ENCODE data around the gene CYP2C18. TPM values are rescaled to one million over a fixed set of nuclear protein-coding genes. Genes with fewer than 3 reads are reported as not detected.
"Not testable (repeated sequence)": the region's sequence is repeated elsewhere in the genome, so short reads cannot be mapped to it uniquely, and the experiment has no call there.

The CYP2C18 gene
- polyA plus RNA-seq, 2 donors: 17.3 to 28.0 TPM

GRCh38 chr10:94666391-94667102 lies 17.0 kb upstream of the CYP2C18 start:
- H3K36me3 ChIP-seq (ENCODE audit: control insufficient read depth in 2 of 2, insufficient read depth in 2 of 2, low read length in 1 of 2): no peaks in the 10 kb centered on the region
- H3K9me3 ChIP-seq (ENCODE audit: control insufficient read depth in 2 of 2, insufficient read depth in 1 of 2, low read depth in 1 of 2, low read length in 1 of 2): peaks cover 0 to 3% of the 10 kb centered on the region in 2 donors
- no peaks in the 10 kb centered on the region for H3K4me1 ChIP-seq (ENCODE audit: control insufficient read depth in 2 of 2, insufficient read depth in 2 of 2, low read length in 1 of 2)
- no peak overlapping the region for H3K4me3 ChIP-seq (ENCODE audit: low read depth in 1 of 2, low read length in 2 of 2)
- H3K27me3 ChIP-seq (ENCODE audit: control insufficient read depth in 1 of 2, insufficient read depth in 2 of 2, low read length in 2 of 2): no peaks in the 10 kb centered on the region
- WGBS, 2 donors: 79 to 81% methylated on average over 6 of the region's 6 CpGs
- H3K27ac ChIP-seq (ENCODE audit: low read depth in 2 of 2, low read length in 1 of 2): no peak overlapping the region

- H3K4me3 ChIP-seq (ENCODE audit: low read depth in 1 of 2, low read length in 2 of 2): no peak overlapping the region
- no peaks in the 10 kb centered on the region for H3K4me1 ChIP-seq (ENCODE audit: control insufficient read depth in 2 of 2, insufficient read depth in 2 of 2, low read length in 1 of 2)
- H3K27ac ChIP-seq (ENCODE audit: low read depth in 2 of 2, low read length in 1 of 2): no peak overlapping the region
- 69 to 86% methylated on average over 1 of the region's 1 CpG for WGBS, 2 donors
- H3K9me3 ChIP-seq (ENCODE audit: control insufficient read depth in 2 of 2, insufficient read depth in 1 of 2, low read depth in 1 of 2, low read length in 1 of 2): no peaks in the 10 kb centered on the region
- no peaks in the 10 kb centered on the region for H3K36me3 ChIP-seq (ENCODE audit: control insufficient read depth in 2 of 2, insufficient read depth in 2 of 2, low read length in 1 of 2)
- H3K27me3 ChIP-seq (ENCODE audit: control insufficient read depth in 1 of 2, insufficient read depth in 2 of 2, low read length in 2 of 2): no peaks in the 10 kb centered on the region
Measured at GRCh38 chr10:94673614-94674321, 9.8 kb upstream of the CYP2C18 start.

GRCh38 chr10:94676496-94676895 lies 7.0 kb upstream of the CYP2C18 start:
- Histone ChIP-seq H3K4me3 (ENCODE audit: low read depth in 1 of 2, low read length in 2 of 2) (no peak overlapping the region), H3K27ac (ENCODE audit: low read depth in 2 of 2, low read length in 1 of 2) (no peak overlapping the region), H3K36me3 (ENCODE audit: control insufficient read depth in 2 of 2, insufficient read depth in 2 of 2, low read length in 1 of 2) (no peaks in the 10 kb centered on the region), H3K27me3 (ENCODE audit: control insufficient read depth in 1 of 2, insufficient read depth in 2 of 2, low read length in 2 of 2) (no peaks in the 10 kb centered on the region), H3K4me1 (ENCODE audit: control insufficient read depth in 2 of 2, insufficient read depth in 2 of 2, low read length in 1 of 2) (no peaks in the 10 kb centered on the region), H3K9me3 (ENCODE audit: control insufficient read depth in 2 of 2, insufficient read depth in 1 of 2, low read depth in 1 of 2, low read length in 1 of 2) (no peaks in the 10 kb centered on the region)
- 53 to 64% methylated on average over 2 of the region's 2 CpGs for WGBS, 2 donors

GRCh38 chr10:94677691-94678090 lies 5.8 kb upstream of the CYP2C18 start:
- Histone ChIP-seq H3K36me3 (ENCODE audit: control insufficient read depth in 2 of 2, insufficient read depth in 2 of 2, low read length in 1 of 2) (no peaks in the 10 kb centered on the region), H3K9me3 (ENCODE audit: control insufficient read depth in 2 of 2, insufficient read depth in 1 of 2, low read depth in 1 of 2, low read length in 1 of 2) (no peaks in the 10 kb centered on the region), H3K4me3 (ENCODE audit: low read depth in 1 of 2, low read length in 2 of 2) (no peak overlapping the region), H3K4me1 (ENCODE audit: control insufficient read depth in 2 of 2, insufficient read depth in 2 of 2, low read length in 1 of 2) (no peaks in the 10 kb centered on the region), H3K27ac (ENCODE audit: low read depth in 2 of 2, low read length in 1 of 2) (no peak overlapping the region), H3K27me3 (ENCODE audit: control insufficient read depth in 1 of 2, insufficient read depth in 2 of 2, low read length in 2 of 2) (no peaks in the 10 kb centered on the region)

- 93 to 95% methylated on average over 2 of the region's 2 CpGs for WGBS, 2 donors
- Histone ChIP-seq H3K27ac (ENCODE audit: low read depth in 2 of 2, low read length in 1 of 2) (no peak overlapping the region), H3K4me1 (ENCODE audit: control insufficient read depth in 2 of 2, insufficient read depth in 2 of 2, low read length in 1 of 2) (no peaks in the 10 kb centered on the region)
Measured at GRCh38 chr10:94678475-94678874, 5.1 kb upstream of the CYP2C18 start.

GRCh38 chr10:94680544-94680943 lies 3.0 kb upstream of the CYP2C18 start:
- WGBS, 2 donors: 10 to 13% methylated on average over 1 of the region's 1 CpG
- Histone ChIP-seq H3K27me3 (ENCODE audit: control insufficient read depth in 1 of 2, insufficient read depth in 2 of 2, low read length in 2 of 2) (no peaks in the 10 kb centered on the region), H3K27ac (ENCODE audit: low read depth in 2 of 2, low read length in 1 of 2) (peak overlapping the region in 1 of 2 donors; percentile 39), H3K4me1 (ENCODE audit: control insufficient read depth in 2 of 2, insufficient read depth in 2 of 2, low read length in 1 of 2) (no peaks in the 10 kb centered on the region), H3K9me3 (ENCODE audit: control insufficient read depth in 2 of 2, insufficient read depth in 1 of 2, low read depth in 1 of 2, low read length in 1 of 2) (no peaks in the 10 kb centered on the region), H3K4me3 (ENCODE audit: low read depth in 1 of 2, low read length in 2 of 2) (no peak overlapping the region), H3K36me3 (ENCODE audit: control insufficient read depth in 2 of 2, insufficient read depth in 2 of 2, low read length in 1 of 2) (no peaks in the 10 kb centered on the region)

More at GRCh38 chr10:94678475-94678874, 5.1 kb upstream of the CYP2C18 start:
- Histone ChIP-seq H3K36me3 (ENCODE audit: control insufficient read depth in 2 of 2, insufficient read depth in 2 of 2, low read length in 1 of 2) (no peaks in the 10 kb centered on the region), H3K27me3 (ENCODE audit: control insufficient read depth in 1 of 2, insufficient read depth in 2 of 2, low read length in 2 of 2) (no peaks in the 10 kb centered on the region), H3K9me3 (ENCODE audit: control insufficient read depth in 2 of 2, insufficient read depth in 1 of 2, low read depth in 1 of 2, low read length in 1 of 2) (no peaks in the 10 kb centered on the region), H3K4me3 (ENCODE audit: low read depth in 1 of 2, low read length in 2 of 2) (no peak overlapping the region)

GRCh38 chr10:94682636-94683035 lies 893 bp upstream of the CYP2C18 start:
- 50 to 58% methylated on average over 4 of the region's 4 CpGs for WGBS, 2 donors
- peak overlapping the region; percentile 68 to 85 for H3K27ac ChIP-seq (ENCODE audit: low read depth in 2 of 2, low read length in 1 of 2)
- not testable (repeated sequence) for H3K9me3 ChIP-seq (ENCODE audit: control insufficient read depth in 2 of 2, insufficient read depth in 1 of 2, low read depth in 1 of 2, low read length in 1 of 2); H3K27me3 ChIP-seq (ENCODE audit: control insufficient read depth in 1 of 2, insufficient read depth in 2 of 2, low read length in 2 of 2); H3K4me1 ChIP-seq (ENCODE audit: control insufficient read depth in 2 of 2, insufficient read depth in 2 of 2, low read length in 1 of 2); H3K4me3 ChIP-seq (ENCODE audit: low read depth in 1 of 2, low read length in 2 of 2); H3K36me3 ChIP-seq (ENCODE audit: control insufficient read depth in 2 of 2, insufficient read depth in 2 of 2, low read length in 1 of 2)

GRCh38 chr10:94687625-94688248 lies 4.2 kb downstream of the CYP2C18 start:
- 80% methylated on average over 11 of the region's 11 CpGs for WGBS, 2 donors
- Histone ChIP-seq H3K36me3 (ENCODE audit: control insufficient read depth in 2 of 2, insufficient read depth in 2 of 2, low read length in 1 of 2) (no peaks in the 10 kb centered on the region), H3K27me3 (ENCODE audit: control insufficient read depth in 1 of 2, insufficient read depth in 2 of 2, low read length in 2 of 2) (no peaks in the 10 kb centered on the region), H3K4me3 (ENCODE audit: low read depth in 1 of 2, low read length in 2 of 2) (no peak overlapping the region), H3K4me1 (ENCODE audit: control insufficient read depth in 2 of 2, insufficient read depth in 2 of 2, low read length in 1 of 2) (no peaks in the 10 kb centered on the region), H3K9me3 (ENCODE audit: control insufficient read depth in 2 of 2, insufficient read depth in 1 of 2, low read depth in 1 of 2, low read length in 1 of 2) (no peaks in the 10 kb centered on the region), H3K27ac (ENCODE audit: low read depth in 2 of 2, low read length in 1 of 2) (no peak overlapping the region)

- 93 to 100% methylated on average over 1 of the region's 1 CpG for WGBS, 2 donors
- H3K4me3 ChIP-seq (ENCODE audit: low read depth in 1 of 2, low read length in 2 of 2): no peak overlapping the region
- no peaks in the 10 kb centered on the region for H3K4me1 ChIP-seq (ENCODE audit: control insufficient read depth in 2 of 2, insufficient read depth in 2 of 2, low read length in 1 of 2)
- no peaks in the 10 kb centered on the region for H3K27me3 ChIP-seq (ENCODE audit: control insufficient read depth in 1 of 2, insufficient read depth in 2 of 2, low read length in 2 of 2)
- no peak overlapping the region for H3K27ac ChIP-seq (ENCODE audit: low read depth in 2 of 2, low read length in 1 of 2)
- H3K36me3 ChIP-seq (ENCODE audit: control insufficient read depth in 2 of 2, insufficient read depth in 2 of 2, low read length in 1 of 2): peaks cover 0 to 3% of the 10 kb centered on the region in 2 donors
- peaks cover 0 to 3% of the 10 kb centered on the region in 2 donors for H3K9me3 ChIP-seq (ENCODE audit: control insufficient read depth in 2 of 2, insufficient read depth in 1 of 2, low read depth in 1 of 2, low read length in 1 of 2)
Measured at GRCh38 chr10:94706089-94706488, 22.6 kb downstream of the CYP2C18 start.

Data from esophagus (tissue), 2 donors.